Activated T-cell treated with anti-CD3 and anti-CD28 coated beads, Interleukin-2, amount 50 U/mL, for 1 hour (primary cell): Measurements from ENCODE around the gene PCP2.

ENCODE experiments used
- DNase-seq: peaks from one replicate; pipeline ENCODE4 v3.0.0-alpha.2; 2020

The PCP2 gene

GRCh38 chr19:7661744-7662538, 28.4 kb upstream of the PCP2 start:
- DNase-seq, result no peak

GRCh38 chr19:7658219-7658686, 24.7 kb upstream of the PCP2 start:
- DNase-seq, result peak; percentile 35

- no peak for DNase-seq
These were observed 23.7 kb upstream of the PCP2 start for GRCh38 chr19:7657131-7657751.

- no peak for DNase-seq
These were observed 22.1 kb upstream of the PCP2 start for GRCh38 chr19:7655581-7655980.

GRCh38 chr19:7654401-7654800, 20.9 kb upstream of the PCP2 start:
- no peak for DNase-seq

DNA sequence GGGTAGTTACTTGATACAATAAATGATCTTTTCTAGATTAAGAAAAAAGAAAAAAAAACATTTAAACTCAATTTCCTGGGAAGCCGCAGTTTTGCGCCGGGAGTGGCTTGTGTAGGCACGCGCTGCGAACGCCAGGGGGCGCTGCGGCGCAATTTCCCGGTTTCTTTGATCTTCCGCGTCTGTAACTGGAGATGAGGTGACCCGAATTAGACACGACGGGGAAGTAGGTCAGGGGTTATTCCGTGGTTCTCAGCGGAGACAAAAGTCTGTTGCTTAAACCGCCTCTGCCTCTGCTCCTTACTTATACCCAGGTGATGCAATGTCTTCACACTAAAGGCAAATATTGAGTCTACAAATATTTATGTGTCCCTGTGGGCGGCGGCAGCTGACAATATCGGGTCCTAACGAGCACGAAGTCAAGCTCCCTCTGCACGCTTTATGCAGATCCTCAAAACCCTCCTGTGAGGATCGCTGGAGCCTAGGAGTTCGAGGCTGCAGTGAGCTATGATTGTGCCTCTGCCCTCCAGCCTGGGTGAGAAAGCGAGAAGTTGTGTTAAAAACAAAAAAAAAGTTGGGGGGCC, 18.6 kb upstream of the PCP2 start:
- DNase-seq, result peak; percentile 91

DNA sequence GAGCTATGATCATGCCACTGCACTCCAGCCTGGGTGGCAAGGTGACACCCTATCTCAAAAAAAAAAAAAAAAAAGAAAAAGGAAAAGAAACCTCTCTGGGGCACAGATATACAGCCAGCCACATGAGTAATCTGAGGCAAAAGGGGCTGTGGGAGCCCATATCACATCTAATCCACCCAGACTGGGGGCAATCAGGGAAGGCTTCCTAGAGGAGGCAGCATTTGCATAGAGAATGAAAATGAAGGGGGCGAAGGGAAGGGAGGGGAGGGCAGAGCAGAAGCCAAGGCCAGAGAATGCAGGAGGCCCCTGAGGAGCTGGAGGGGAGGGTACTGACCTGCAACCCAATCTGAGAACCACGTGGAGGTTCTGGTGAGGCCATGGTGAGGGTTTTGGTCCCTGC, 16.6 kb upstream of the PCP2 start:
- no peak for DNase-seq

- DNase-seq, result no peak
These were observed 14.9 kb upstream of the PCP2 start for GRCh38 chr19:7648265-7649014.

GRCh38 chr19:7647156-7647555, 13.6 kb upstream of the PCP2 start:
- no peak for DNase-seq

GRCh38 chr19:7646426-7646700, 12.8 kb upstream of the PCP2 start:
- DNase-seq, result no peak

GRCh38 chr19:7645656-7646425, 12.3 kb upstream of the PCP2 start:
- no peak for DNase-seq

DNA sequence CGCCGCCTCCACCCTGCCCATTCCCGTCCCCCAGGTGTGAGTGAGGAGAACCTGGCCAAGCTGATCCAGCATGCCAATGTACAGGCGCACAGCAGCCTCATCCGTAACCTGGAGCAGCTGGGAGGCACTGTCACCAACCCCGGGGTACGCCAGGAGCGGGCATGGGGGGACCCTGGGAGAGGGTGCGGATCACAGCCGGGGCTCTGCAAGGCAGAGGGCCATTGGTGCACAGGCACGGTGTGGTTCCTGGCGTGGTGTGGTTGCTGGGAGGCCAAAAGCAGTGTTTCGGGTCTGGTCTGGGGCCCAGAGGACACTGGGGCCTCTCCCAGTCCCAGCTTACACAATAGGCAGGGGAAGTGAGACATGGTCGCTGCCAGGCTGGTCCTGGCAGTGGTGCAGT, 11.6 kb upstream of the PCP2 start:
- no peak for DNase-seq

GRCh38 chr19:7644550-7644877, 11.0 kb upstream of the PCP2 start:
- no peak for DNase-seq

DNA sequence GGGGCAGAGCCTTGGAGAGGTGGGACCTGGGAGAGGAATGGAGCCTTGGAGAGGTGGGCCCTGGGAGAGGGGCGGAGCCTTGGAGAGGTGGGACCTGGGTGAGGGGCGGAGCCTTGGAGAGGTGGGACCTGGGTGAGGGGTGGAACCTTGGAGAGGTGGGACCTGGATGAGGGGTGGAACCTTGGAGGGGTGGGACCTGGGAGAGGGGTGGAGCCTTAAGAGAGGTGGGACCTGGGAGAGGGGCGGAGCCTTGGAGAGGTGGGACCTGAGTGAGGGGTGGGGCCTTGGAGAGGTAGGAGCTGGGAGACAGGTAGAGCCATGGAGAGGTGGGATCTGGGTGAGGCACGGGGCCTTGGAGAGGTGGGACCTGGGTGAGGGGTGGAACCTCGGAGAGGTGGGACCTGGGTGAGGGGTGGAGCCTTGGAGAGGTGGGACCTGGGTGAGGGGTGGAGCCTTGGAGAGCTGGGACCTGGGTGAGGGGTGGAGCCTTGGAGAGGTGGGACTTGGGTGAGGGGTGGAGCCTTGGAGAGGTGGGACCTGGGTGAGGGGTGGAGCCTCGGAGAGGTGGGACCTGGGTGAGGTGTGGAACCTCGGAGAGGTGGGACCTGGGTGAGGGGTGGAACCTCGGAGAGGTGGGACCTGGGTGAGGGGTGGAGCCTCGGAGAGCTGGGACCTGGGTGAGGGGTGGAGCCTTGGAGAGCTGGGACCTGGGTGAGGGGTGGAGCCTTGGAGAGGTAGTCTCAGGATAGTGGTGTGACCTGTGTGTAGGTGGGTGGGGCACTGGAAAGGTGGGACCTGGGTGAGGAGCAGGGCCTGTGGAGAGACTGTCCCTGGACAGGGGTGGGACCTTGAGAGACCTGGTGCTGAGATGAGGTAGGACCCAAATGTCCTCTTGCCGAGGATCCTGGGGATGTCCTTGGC, 10.4 kb upstream of the PCP2 start:
- peak; percentile 41 for DNase-seq

- no peak for DNase-seq
These were observed 9.5 kb upstream of the PCP2 start for GRCh38 chr19:7643031-7643415.

- DNase-seq, result no peak
These were observed 8.9 kb upstream of the PCP2 start for GRCh38 chr19:7642295-7643030.

GRCh38 chr19:7641290-7642276, 8.1 kb upstream of the PCP2 start:
- no peak for DNase-seq

DNA sequence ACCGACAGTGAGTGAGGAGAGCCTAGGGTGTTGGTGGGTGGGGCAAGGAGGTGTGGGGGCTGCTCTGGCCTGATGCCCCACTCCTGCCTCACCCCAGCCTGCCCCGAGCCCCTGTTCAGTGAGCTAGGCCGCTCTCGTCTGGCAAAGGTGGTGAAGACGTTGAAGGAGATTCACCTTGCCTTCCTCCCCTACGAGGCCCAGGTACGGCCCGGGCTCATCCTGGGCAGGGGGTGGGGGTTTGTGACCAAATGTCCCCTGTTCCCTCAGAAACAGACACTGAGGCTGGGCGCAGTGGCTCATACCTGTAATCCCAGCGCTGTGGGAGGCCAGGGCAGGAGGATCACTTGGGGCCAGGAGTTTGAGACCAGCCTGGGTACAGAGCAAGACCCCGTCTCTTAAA, 7.3 kb upstream of the PCP2 start:
- DNase-seq, result no peak

- DNase-seq, result no peak
These were observed 6.4 kb upstream of the PCP2 start for GRCh38 chr19:7639863-7640348.
